ENCODE results near the gene ALDH1B1. TPM values are rescaled to one million over a fixed set of nuclear protein-coding genes. Genes with fewer than 3 reads are reported as not detected.
"Not testable (repeated sequence)": the region's sequence is repeated elsewhere in the genome, so short reads cannot be mapped to it uniquely, and the experiment has no call there.

ALDH1B1 gene
- total and polyA plus RNA-seq, 2 experiments from 2014 or later, result 26.9 to 39.5 TPM

DNA sequence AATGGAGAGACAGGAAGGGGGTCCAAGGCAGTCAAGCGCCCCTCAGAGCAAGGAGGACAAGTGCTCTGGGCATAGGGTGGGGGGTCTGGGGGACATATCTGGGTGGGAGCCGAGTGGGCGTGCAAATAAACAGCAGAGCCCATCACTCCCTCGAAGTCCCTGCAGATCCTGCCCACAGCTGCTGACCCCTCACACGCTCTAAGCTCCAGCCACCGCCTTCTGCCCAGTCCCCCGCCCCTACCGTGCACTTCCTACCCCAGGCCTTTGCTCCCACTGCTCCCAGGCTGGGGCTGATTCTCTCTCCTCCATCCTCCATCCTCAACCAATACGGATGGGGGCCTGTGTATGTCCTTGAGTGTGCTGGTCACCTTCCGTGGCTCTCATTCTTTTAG lies 16.9 kb upstream of the ALDH1B1 start:
- Histone ChIP-seq H3K79me2 (ENCODE audit: insufficient read depth) (no peaks in the 10 kb centered on the region), H3F3A (ENCODE audit: insufficient read depth) (no peaks in the 10 kb centered on the region), H4K20me1 (ENCODE audit: insufficient read depth) (no peaks in the 10 kb centered on the region), H3K9me2 (ENCODE audit: insufficient read depth) (no peaks in the 10 kb centered on the region), H3K27ac (no peak overlapping the region), H3K4me1 (ENCODE audit: insufficient read depth) (no peaks in the 10 kb centered on the region), H3K9ac (no peak overlapping the region), H3K4me3 (no peak overlapping the region), H3K36me3 (ENCODE audit: low read depth) (no peaks in the 10 kb centered on the region), H3K27me3 (replicated peaks; ENCODE audit: insufficient read depth) (0 out of 2 replicates have a peak, but pooled peaks cover 4% of the 10 kb centered on the region), H2AFZ (no peak overlapping the region), H3K4me2 (ENCODE audit: unreplicated experiment) (no peak overlapping the region), H3K9me3 (ENCODE audit: low read depth) (no peaks in the 10 kb centered on the region)
- DNase-seq, result no peak
- in situ Hi-C loops (cut with MboI), result loop anchor here (25.0 kb wide), 1 partner anchor 888 kb away; the partner anchor contains the start of gene POLR1E
- no peak for TF ChIP-seq EZH2phosphoT487 (IDR thresholded peaks at IDR 0.05; ENCODE audit: insufficient read depth, low read depth)
- 66 to 70% methylated on average over 9 to 10 of the region's 10 CpGs for WGBS, 2 experiments (ENCODE audit: low coverage in 1 of 2, low lambda C conversion rate in 2 of 2, missing lambda C conversion rate in 2 of 2)

DNA sequence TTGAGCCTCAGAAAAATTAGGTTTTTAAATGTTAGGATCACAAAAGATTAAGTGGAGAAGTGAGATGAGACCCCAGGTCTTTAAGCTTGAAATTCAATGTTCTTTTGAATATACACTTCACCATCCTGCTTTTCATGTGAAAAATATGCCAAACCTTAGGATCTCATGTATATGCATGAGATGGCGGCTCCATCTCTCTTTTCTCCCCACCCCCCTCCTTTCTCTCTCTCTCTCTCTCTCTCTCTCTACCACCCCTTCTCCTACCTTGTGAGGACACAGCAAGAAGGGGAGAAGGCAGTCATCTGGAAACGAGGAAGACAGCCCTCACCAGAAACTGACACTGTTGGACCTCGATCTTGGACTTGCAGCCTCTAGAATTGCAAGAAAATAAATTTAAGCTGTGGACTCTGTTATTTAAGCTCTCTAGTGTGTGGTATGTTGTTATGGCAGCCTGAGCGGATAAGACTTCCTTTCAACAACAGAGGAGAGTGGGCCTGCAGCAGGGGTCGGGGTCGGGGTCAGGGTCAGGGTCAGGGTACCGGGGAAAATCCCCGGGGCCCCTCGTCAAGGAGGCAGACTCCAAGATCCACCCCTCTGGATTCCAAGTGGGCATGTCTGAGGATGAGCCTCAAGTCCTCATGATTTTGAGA lies 16.4 kb upstream of the ALDH1B1 start:
- no peaks in the 10 kb centered on the region for H3K9me2 ChIP-seq (ENCODE audit: insufficient read depth)
- no peaks in the 10 kb centered on the region for H4K20me1 ChIP-seq (ENCODE audit: insufficient read depth)
- in situ Hi-C loops (cut with MboI), result loop anchor here (25.0 kb wide), 1 partner anchor 889 kb away; the partner anchor contains the start of gene POLR1E
- no peak overlapping the region for H3K27ac ChIP-seq
- 0 out of 2 replicates have a peak, but pooled peaks cover 2% of the 10 kb centered on the region for H3K27me3 ChIP-seq (replicated peaks; ENCODE audit: insufficient read depth)
- no peaks in the 10 kb centered on the region for H3K9me3 ChIP-seq (ENCODE audit: low read depth)
- H3K4me2 ChIP-seq (ENCODE audit: unreplicated experiment), result no peak overlapping the region
- no peak overlapping the region for H2AFZ ChIP-seq
- no peak overlapping the region for H3K4me3 ChIP-seq
- 47 to 62% methylated on average over 9 of the region's 9 CpGs for WGBS, 2 experiments (ENCODE audit: low coverage in 1 of 2, low lambda C conversion rate in 2 of 2, missing lambda C conversion rate in 2 of 2)
- H3F3A ChIP-seq (ENCODE audit: insufficient read depth), result no peaks in the 10 kb centered on the region
- H3K79me2 ChIP-seq (ENCODE audit: insufficient read depth), result no peaks in the 10 kb centered on the region
- no peak for DNase-seq
- TF ChIP-seq EZH2phosphoT487 (IDR thresholded peaks at IDR 0.05; ENCODE audit: insufficient read depth, low read depth) (no peak), EZH2 (IDR thresholded peaks at IDR 0.05; ENCODE audit: insufficient read depth, poor library complexity, severe bottlenecking) (no peak)
- no peaks in the 10 kb centered on the region for H3K36me3 ChIP-seq (ENCODE audit: low read depth)
- no peak overlapping the region for H3K9ac ChIP-seq
- H3K4me1 ChIP-seq (ENCODE audit: insufficient read depth), result no peaks in the 10 kb centered on the region

- H4K20me1 ChIP-seq (ENCODE audit: insufficient read depth); H3K27me3 ChIP-seq (replicated peaks; ENCODE audit: insufficient read depth); H3K36me3 ChIP-seq (ENCODE audit: low read depth); H3K9me2 ChIP-seq (ENCODE audit: insufficient read depth); H3K9me3 ChIP-seq (ENCODE audit: low read depth); H3K4me2 ChIP-seq (ENCODE audit: unreplicated experiment); DNase-seq; H3K9ac ChIP-seq; H2AFZ ChIP-seq; H3F3A ChIP-seq (ENCODE audit: insufficient read depth); H3K4me1 ChIP-seq (ENCODE audit: insufficient read depth); H3K79me2 ChIP-seq (ENCODE audit: insufficient read depth); H3K27ac ChIP-seq; H3K4me3 ChIP-seq: not testable (repeated sequence)
- 91 to 95% methylated on average over 38 to 42 of the region's 42 CpGs for WGBS, 2 experiments (ENCODE audit: low coverage in 1 of 2, low lambda C conversion rate in 2 of 2, missing lambda C conversion rate in 2 of 2)
- in situ Hi-C loops (cut with MboI), result loop anchor here (25.0 kb wide), 1 partner anchor 890 kb away; the partner anchor contains the start of gene POLR1E
Observed at GRCh38 chr9:38377336-38378083, 15.0 kb upstream of the ALDH1B1 start.

DNA sequence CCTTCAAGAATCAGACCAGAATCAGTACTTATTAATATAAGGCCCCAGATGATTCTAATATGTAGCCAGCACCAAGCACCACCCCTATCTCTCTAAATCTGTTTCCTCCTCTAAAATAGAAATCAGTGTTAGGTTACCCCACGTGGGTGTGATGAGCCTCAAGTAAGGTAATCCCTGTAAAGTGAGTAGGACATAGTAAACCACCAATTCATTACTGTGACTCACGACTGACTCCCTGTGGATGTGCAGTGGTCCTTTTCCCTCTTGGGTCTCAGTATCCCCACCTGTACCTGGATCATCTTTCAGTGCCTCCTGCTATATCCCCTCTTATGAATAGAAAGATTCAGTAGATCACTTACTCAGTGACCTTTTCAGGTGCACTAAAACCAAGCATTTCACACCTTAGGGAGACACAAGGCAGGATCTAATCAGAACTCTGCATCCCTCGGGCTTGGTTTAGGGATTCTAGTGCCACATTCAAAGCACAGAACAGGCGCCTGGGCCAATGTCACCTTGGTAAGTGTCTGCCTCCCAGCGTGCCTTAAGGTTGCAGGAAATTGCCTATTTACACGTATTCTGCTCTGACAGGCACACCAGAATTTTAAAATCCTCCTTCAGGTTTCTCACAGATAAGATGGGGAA lies 12.2 kb upstream of the ALDH1B1 start:
- Histone ChIP-seq H3K27me3 (replicated peaks; ENCODE audit: insufficient read depth) (no peaks in the 10 kb centered on the region), H3K4me3 (no peak overlapping the region), H3K4me2 (ENCODE audit: unreplicated experiment) (no peak overlapping the region), H3K9me3 (ENCODE audit: low read depth) (no peaks in the 10 kb centered on the region), H3F3A (ENCODE audit: insufficient read depth) (peaks cover 13% of the 10 kb centered on the region), H3K27ac (no peak overlapping the region), H3K36me3 (ENCODE audit: low read depth) (no peaks in the 10 kb centered on the region), H4K20me1 (ENCODE audit: insufficient read depth) (no peaks in the 10 kb centered on the region), H3K9ac (no peak overlapping the region), H3K9me2 (ENCODE audit: insufficient read depth) (no peaks in the 10 kb centered on the region), H3K79me2 (ENCODE audit: insufficient read depth) (no peaks in the 10 kb centered on the region), H2AFZ (no peak overlapping the region), H3K4me1 (ENCODE audit: insufficient read depth) (peaks cover 13% of the 10 kb centered on the region)
- WGBS, 2 experiments (ENCODE audit: low coverage in 1 of 2, low lambda C conversion rate in 2 of 2, missing lambda C conversion rate in 2 of 2), result 78 to 85% methylated on average over 6 of the region's 6 CpGs
- in situ Hi-C loops (cut with MboI), result loop anchor here (25.0 kb wide), 1 partner anchor 893 kb away; the partner anchor contains the start of gene POLR1E
- no peak for TF ChIP-seq EZH2phosphoT487 (IDR thresholded peaks at IDR 0.05; ENCODE audit: insufficient read depth, low read depth)
- no peak for TF ChIP-seq EZH2 (IDR thresholded peaks at IDR 0.05; ENCODE audit: insufficient read depth, poor library complexity, severe bottlenecking)
- peak; percentile 45 for DNase-seq
